GM19035 (cell line): ENCODE data around the gene DNAJC30.
A peak's percentile ranks its signal among the peaks of the same experiment; 100 is the strongest.
"Not testable (repeated sequence)": the region's sequence is repeated elsewhere in the genome, so short reads cannot be mapped to it uniquely, and the experiment has no call there.

Experiments
- ATAC-seq: cut with Tn5 transposase; IDR thresholded peaks from one replicate; pipeline ENCODE4 v1.9.1; 2021; ENCODE audit not compliant: unreplicated experiment

Gene DNAJC30

GRCh38 chr7:73683056-73683787, at the start of gene DNAJC30, which contains the start of gene BUD23:
Gene DNAJC30, minus strand, starts transcription at chr7:73683453. Its CDS starts 30 bp downstream, at chr7:73683423.
Gene BUD23, plus strand, starts transcription at chr7:73683597. Its CDS starts 29 bp downstream, at chr7:73683626.
- ATAC-seq: peak; percentile 95

DNA sequence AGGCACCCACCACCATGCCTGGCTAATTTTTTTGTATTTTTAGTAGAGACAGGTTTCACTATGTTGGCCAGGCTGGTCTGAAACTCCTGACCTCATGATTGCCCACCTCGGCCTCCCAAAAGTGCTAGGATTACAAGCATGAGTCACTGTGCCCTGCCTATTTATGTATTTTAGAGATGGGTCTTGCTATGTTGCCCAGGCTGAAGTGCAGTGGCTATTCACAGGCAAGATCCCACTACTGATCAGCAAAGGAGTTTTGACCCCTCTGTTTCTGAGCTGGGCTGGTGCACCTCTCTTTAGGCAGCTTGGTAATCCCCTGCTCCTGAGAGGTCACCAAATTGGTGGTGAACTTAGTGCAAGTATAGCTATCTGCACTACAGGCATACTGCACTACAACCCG, 49.1 kb upstream of the DNAJC30 start:
- no peak for ATAC-seq

DNA sequence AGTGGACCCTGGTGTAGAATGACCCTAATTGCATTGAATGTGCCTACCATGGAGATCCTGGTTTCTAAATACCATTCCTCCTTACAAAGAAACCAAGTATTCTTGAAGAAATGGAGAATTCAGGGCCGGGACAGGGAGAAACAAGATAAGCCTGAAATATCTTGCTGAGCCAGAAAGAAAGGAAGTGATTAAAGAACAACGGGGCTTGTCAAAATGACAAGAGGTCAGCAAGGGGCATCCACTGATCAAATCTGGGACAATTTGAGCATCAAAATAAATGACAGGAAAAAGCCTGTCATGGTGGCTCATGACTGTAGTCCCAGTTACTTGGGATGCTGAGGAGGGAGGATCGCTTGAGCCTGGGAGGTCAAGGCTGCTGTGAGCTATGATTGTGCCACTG, 47.2 kb upstream of the DNAJC30 start:
- no peak for ATAC-seq

DNA sequence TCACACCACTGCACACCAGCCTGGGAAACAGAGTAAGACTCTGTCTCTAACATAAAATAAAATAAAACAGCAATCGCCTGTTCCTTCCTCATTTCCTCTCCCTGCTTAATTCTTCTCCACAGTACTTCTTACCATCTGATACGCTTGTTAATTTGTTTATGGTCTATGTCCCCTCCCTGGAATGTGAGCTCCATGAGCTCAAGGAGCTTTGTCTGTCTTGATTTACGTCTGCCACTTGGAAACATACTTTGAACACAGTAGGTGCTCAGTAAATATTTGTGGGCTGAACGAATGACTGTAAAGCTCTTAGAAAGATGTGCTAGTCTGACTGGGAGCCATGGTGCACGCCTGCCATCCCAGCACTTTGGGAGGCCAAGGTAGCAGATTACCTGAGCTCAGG, 45.3 kb upstream of the DNAJC30 start:
- ATAC-seq: no peak

- ATAC-seq: no peak
These were observed 44.7 kb upstream of the DNAJC30 start for GRCh38 chr7:73727952-73728351.

DNA sequence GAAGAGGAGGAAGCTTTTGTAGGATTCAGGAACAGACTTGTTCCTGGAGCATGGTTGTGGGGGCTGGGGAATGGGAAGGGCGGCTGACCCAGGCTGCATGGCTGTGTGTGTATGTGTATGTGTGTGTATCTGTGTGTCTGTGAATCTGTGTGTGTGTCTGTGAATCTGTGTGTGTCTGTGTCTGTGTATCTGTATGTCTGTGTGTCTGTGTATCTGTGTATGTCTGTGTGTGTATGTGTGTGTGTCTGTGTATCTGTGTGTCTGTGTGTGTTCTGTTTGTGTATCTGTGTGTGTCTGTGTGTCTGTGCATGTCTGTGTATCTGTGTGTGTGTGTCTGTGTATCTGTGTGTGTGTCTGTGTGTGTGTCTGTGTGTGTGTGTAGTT, 42.8 kb upstream of the DNAJC30 start:
- no peak for ATAC-seq

GRCh38 chr7:73723813-73724212, 40.6 kb upstream of the DNAJC30 start:
- ATAC-seq: no peak

DNA sequence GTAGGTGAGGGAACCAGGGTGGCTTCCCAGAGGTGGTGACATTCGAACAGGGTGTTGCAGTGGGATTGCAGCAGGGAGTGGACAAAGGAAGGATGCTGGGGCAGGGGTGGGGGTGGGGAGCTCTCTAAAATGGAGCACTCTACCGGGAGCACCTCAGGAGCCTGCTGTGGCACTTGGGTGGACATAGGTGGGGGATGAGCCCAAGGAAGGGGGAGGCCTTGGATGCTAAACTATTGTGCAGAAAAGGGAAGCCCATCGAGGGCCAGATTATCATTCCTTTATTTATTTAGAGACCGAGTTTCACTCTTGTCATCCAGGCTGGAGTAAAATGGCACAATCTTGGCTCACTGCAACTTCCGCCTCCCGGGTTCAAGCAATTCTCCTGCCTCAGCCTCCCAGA, 39.5 kb upstream of the DNAJC30 start:
- no peak for ATAC-seq

- ATAC-seq: not testable (repeated sequence)
These were observed 38.9 kb upstream of the DNAJC30 start for GRCh38 chr7:73722182-73722581.

- no peak for ATAC-seq
These were observed 38.1 kb upstream of the DNAJC30 start for GRCh38 chr7:73721377-73721817.

GRCh38 chr7:73720443-73720842, 37.2 kb upstream of the DNAJC30 start:
- ATAC-seq: not testable (repeated sequence)

GRCh38 chr7:73719806-73720169, 36.5 kb upstream of the DNAJC30 start:
- ATAC-seq: peak; percentile 11

- ATAC-seq: peak; percentile 73
These were observed 35.9 kb upstream of the DNAJC30 start, which contains the start of gene STX1A for GRCh38 chr7:73718905-73719805. Gene STX1A, minus strand, starts transcription at chr7:73719669. Its CDS starts 38 bp downstream, at chr7:73719631.

- no peak for ATAC-seq
These were observed 35.2 kb upstream of the DNAJC30 start for GRCh38 chr7:73718438-73718881.

DNA sequence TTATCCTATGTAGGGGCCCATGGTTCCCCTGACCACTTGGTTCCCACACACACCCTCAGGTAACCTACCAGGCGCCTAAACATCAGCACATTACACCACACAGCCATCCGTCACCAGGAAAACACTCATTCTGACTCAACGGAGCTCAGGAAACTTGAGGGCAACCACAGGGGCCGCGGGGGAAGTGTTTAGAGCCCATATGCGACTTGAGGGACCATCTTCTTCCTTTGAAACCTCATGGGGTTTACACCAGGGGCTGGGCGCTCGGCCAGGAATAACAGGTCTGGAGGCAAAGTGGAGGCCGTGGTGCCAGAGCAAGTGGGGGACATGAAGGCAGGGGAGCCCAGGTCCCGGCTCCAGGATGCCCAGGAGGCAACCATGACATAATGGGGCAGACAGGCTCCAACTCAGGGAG, 34.7 kb upstream of the DNAJC30 start:
- ATAC-seq: no peak

DNA sequence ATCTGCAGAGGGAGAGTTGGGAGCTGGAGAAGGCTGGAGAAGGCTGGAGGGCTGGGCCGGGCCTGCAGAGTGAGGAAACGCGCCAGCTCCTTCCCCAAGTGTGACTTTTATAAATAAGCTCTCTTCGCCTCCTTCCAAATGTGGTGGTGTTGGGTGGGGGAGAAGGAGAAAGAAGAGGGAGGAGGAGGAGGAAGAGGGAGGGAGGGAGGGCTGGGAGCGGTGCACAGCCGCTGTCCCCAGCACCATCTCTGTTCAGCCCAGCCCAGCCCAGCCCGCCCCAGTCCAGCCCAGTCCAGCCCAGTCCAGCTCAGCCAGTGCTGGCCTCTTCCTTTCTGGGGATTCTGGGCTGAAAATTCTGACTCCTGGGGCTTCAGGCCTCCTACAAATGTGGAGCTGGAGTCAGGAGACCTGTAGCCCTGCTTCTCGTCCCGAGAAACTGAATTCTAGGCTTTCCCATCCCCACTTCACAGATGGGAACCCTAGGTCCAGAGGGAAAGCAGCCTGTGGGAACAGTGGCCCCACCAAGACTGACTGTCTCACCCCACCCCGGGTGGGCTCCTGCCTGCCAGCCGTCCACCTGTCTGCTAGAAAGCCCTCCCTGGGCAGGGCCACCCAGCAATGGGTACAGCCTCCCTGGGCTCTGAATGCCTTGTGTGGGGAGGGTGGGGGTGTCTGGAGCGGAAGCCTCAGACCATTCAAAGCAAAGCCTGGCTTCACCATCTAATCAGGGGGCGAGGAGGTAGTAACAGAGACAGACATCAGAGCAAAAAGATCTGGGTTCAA, 34.0 kb upstream of the DNAJC30 start:
- no peak for ATAC-seq

DNA sequence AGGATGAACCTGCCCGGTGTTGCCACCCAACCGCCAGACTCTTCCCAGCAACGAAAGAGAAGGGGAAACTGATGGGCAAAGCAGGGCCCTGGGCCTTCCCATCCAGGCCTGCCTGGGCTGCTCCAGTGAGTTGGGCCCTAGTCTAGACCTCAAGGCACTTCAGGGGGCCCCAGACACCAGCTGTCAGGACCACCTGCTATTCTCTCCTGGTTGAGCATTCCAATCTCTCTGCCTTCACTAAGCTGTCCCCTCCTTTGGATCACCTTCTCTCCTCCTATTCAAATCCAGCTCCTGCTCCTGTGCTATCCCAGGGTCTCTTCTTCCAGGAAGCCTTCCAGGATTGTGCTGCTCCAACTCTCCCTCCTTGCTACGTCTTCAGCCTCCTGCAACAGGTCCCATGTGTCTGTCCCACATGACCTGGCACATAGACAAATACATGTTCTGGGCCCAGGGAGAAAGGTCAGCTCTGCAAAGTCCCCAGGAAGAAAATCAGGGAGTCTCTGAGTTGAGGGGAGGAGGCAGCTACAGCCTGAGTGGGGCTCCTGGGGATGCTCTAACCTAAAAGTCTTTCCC, 33.2 kb upstream of the DNAJC30 start:
- no peak for ATAC-seq

DNA sequence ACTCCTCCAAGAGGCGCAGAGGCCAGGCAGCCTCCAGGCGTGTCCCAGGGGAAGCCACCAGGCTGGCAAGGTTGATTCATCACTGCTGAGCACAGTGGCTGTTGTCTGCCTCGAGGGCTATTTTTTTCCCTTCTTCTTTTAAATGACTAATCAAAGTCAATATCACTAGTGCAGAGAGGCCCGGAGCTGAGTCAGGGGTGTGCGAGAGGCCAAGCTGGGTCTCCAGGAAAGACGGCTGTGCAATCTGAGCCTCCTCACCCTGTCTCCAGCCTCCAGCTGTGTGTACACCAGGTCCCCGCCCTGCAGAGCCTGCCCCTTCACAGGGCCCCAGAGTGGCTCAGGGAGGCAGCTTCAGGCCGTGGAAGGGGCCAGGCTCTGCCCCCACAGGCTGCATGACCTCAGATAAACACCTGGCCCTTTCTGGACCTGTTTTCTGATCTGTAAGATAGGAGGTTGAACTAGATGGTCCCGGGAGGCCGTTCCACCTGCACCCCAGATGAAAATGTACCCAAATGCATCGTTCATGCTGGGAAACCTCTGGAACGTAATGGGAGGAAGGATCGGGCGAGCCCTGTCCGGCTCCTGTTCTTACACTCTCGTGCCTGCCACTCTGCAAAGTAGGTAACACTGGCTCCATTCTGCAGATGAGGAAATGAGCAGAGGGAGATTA, 32.5 kb upstream of the DNAJC30 start:
- ATAC-seq: no peak

DNA sequence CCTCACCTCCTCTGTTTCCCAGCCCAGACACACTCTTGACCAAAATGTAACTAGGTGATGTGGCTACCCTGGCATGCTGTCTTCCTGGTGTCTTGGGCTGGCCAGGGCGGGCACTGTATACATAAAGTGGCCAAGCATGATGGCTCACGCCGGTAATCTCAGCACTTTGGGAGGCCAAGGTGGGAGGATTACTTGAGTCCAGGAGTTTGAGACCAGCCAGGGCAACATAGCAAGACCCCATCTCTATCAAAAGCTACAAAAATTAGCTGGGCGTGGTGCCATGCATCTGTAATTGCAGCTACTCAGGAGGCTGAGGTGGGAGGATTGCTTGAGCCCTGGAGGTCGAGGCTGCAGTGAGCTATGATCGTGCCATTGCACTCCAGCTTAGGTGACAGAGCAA, 30.1 kb upstream of the DNAJC30 start:
- not testable (repeated sequence) for ATAC-seq

DNA sequence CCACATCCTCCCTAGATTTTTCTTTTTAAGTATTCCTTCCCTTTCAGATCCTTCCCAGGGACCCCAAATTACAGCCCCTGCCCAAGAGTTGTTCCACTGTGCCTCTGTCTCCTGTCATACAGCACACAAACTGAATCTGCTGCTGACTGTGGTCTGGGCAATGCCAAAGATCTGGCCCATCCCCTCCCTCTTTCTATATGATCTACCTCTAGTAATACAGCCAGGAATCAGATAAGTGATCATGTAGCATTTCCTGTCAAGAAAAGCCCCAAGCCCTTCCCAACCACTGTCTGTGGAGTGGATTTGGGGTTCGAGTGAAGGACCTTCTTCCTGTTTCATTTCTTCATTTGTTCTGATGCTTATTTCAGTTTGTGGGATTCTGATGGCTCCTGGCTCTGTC, 29.5 kb upstream of the DNAJC30 start:
- ATAC-seq: no peak
